Jurkat, Clone E6-1 (cell line): ENCODE results near the gene URM1.
A peak's percentile ranks its signal among the peaks of the same experiment; 100 is the strongest.
"Not testable (repeated sequence)": the region's sequence is repeated elsewhere in the genome, so short reads cannot be mapped to it uniquely, and the experiment has no call there.

ENCODE experiments used
- DNase-seq: peaks from one replicate; pipeline ENCODE4 v3.0.0-alpha.2; 2011; ENCODE audit warnings: low read depth, low spot score
- H3K4me3 ChIP-seq: 2 replicates; pipeline ENCODE4 v1.5.1; 2011; ENCODE audit warnings: mild to moderate bottlenecking, low read length, control low read depth, moderate library complexity

URM1 gene

DNA sequence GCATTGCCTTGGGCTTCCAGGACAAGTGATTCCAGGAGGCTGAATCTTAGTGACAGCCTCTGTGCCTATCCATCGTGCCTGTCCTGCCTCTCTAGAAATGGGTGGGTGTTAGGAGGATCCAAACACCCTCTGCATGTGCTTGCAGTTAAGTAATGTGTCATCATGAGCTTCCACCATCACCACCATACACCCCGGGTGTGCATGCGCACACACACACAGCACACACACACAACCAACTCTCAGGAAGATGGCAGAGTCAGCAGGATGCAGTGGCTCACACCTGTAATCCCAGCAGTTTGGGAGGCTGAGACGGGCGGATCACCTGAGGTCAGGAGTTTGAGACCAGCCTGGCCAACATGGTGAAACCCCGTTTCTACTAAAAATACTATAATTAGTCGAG lies 26.7 kb downstream of the URM1 start:
- no peak for DNase-seq

DNA sequence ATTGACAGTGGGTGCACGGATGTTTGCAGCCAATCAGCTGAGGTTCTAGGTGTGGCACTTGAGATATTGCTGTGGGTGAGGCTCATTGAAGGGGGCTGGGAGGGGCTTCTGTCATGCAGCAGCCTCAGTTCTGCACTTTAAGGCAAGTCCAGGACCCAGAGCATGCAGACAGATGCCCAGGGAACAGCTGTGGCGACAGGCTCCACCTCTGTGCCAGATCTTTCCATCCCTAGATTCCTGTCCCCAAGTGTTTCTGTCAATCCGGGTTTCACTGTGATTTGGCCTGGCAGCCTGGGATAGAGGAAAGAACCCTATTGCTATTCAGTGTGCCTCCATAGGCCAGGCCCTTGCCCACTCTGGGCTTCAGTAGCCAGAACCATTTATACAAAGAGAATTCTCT lies 28.7 kb downstream of the URM1 start:
- DNase-seq: no peak
- no peak overlapping the region for H3K4me3 ChIP-seq

More for the DNA sequence above, 26.7 kb downstream of the URM1 start:
- no peak overlapping the region for H3K4me3 ChIP-seq

GRCh38 chr9:128404560-128404959 lies 33.4 kb downstream of the URM1 start:
- no peak overlapping the region for H3K4me3 ChIP-seq
- DNase-seq: no peak

- DNase-seq: no peak
- H3K4me3 ChIP-seq: no peak overlapping the region
Observed at GRCh38 chr9:128405077-128405779, 34.1 kb downstream of the URM1 start.

DNA sequence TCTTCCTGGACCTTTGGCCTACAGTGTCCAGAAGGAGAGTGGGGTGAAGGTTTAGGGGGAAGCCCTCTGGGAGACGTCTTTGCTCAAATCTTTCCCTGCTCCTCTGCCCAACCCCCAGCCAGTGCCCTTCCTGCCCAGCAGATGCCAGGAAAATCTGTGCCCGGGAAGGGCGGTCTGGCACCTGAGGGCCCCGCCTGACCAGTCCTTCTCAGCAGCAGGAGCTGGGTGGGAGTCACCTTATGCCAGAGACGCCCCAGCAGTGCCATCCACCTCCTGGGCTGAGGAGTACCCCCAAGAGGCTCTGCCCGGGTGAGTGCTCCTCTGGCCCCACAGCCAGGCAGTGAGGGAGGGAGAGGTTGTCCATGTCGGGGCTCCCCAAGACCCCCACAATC lies 34.6 kb downstream of the URM1 start:
- DNase-seq: no peak
- H3K4me3 ChIP-seq: no peak overlapping the region

DNA sequence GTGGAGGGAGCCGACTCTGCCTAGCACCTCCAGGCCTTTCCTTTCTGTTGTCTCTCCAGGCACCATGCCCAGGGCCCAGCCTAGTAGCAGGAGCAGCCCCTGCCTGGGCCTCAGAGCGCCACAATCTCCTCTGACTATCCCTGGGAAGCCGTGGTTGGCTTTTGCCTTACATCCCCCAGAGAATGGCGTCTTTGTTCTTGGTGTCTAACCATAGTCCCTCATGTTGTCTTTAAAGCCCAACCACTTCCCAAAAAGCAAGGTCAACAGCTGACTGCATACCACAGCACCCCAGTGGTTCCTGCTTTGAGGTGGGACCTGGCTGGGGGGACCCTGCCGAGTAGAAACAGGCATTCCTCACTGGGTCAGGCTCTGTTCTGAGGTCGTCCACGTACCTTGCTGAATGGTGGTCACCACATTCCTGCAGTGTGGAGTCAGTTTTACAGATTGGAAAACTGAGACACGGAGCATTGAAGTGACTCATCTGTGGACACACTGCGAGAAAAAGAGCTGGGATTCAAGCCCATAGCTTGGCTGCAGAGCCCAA lies 35.7 kb downstream of the URM1 start:
- no peak for DNase-seq
- no peak overlapping the region for H3K4me3 ChIP-seq

DNA sequence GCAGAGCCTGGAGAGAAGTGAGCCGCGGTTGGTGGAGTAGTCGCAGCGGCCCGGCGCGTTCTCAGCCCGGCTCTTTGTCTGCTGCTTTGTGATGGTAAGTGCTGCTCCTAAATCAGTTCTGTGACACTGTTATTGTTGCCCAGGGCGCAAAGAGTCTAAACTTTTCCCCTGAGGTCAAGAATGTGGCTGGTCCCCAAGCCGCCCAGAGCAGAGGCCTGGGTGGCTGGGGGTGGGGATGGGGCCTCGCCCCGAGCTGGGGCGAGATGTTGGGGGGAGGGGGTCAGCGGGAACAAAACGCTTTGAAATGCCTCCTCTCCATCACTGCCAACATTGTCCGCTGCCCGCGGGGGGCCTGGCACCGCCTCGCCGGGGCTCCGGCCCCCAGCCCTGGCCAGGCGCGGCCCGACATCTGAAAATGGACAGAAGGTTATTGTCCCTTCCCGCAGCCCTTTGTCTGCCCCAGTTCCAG lies 37.8 kb downstream of the URM1 start:
- H3K4me3 ChIP-seq: no peak overlapping the region

GRCh38 chr9:128409450-128409849 lies 38.3 kb downstream of the URM1 start:
- DNase-seq: no peak
- no peak overlapping the region for H3K4me3 ChIP-seq

More for the DNA sequence above, 37.8 kb downstream of the URM1 start:
- DNase-seq: no peak

- DNase-seq: no peak
- H3K4me3 ChIP-seq: no peak overlapping the region
Observed at GRCh38 chr9:128409978-128410377, 38.8 kb downstream of the URM1 start.

DNA sequence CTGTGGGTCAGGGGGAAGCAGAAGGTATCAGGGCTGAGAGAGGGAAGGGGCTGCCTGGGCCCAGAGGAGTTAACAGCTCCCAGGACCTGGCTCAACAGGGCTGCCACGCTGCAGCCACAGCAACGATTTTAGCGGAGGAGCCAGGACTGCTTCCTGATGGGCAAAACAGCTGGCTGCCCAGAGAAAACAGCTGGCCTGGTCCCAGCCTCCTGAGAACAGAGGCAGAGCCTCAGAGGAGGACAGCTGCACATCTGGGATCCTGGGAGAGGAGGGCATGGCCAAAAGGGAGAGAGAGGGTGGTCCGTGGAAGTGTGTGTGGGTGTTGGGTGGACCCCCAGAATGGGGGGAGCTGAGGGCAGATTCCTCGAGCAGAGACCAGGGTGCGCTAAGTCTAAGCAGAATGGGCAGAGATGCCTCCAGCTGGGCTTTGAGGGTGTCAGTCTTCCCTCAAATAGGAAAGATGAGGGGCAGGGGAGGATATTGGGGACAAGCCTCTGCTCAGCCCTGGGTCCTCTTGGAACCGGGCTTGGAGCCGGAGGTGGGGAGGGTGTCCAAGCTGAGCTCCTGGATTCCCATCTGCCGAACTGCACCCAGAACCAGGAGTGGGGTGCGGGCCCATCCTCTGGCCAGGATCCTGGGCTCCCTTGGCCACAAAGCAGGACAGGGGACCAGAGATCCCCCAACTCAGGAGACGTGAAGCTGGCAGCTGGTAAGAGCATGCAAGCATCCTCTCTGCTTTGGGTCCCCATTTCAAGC lies 40.4 kb downstream of the URM1 start:
- H3K4me3 ChIP-seq: no peak overlapping the region
- DNase-seq: no peak

GRCh38 chr9:128412120-128412790 lies 41.1 kb downstream of the URM1 start:
- no peak overlapping the region for H3K4me3 ChIP-seq
- DNase-seq: peak; percentile 46

- not testable (repeated sequence) for DNase-seq, H3K4me3 ChIP-seq
Observed at GRCh38 chr9:128413728-128414127, 42.6 kb downstream of the URM1 start.

DNA sequence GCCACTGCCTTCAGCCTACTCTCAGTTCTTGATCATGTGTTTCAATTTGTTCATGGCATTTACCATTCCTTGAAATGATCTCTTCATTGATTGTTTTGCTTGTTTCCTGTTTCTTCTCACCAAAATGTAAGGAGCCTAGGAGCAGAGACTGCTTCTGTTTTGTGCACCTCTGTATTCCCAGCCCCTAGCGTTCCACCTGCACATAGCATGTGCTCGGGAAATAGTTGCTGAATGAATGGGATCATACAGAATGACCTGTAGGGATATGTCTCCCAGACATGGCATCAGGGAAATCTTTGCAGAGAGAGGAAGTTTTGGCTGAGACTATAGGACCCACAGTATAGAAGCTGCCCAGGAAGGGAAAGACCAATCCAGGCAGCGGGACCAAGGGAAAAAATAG lies 43.3 kb downstream of the URM1 start:
- no peak for DNase-seq
- no peak overlapping the region for H3K4me3 ChIP-seq

- H3K4me3 ChIP-seq: no peak overlapping the region
- no peak for DNase-seq
Observed at GRCh38 chr9:128415281-128415680, 44.1 kb downstream of the URM1 start.

- H3K4me3 ChIP-seq: no peak overlapping the region
- no peak for DNase-seq
Observed at GRCh38 chr9:128416014-128416413, 44.8 kb downstream of the URM1 start.

DNA sequence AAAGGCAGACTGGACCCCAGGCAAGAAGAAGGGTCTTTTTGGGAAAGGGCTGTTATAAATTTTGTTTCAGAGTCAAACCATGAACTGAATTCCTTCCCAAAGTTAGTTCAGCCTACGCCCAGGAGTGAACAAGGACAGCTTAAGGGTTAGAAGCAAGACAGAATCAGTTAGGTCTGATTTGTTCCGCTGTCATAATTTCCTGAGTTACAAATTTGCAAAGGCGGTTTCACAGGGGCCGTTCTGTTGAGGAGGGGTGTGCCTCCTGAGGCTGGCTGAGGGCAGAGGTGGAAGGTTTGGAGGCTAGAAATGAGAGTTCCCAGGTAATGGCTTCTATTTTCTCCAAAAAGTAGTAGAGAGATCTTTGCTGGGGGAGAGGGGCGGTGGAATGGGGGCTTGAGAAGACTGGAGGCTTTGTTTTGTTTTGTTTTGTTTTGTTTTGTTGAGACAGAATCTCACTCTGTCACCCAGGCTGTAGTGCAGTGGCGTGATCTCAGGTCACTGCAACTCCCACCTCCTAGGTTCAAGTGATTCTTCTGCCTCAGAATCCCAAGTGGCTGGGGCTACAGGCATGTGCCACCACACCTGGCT lies 45.4 kb downstream of the URM1 start:
- DNase-seq: no peak
- no peak overlapping the region for H3K4me3 ChIP-seq

DNA sequence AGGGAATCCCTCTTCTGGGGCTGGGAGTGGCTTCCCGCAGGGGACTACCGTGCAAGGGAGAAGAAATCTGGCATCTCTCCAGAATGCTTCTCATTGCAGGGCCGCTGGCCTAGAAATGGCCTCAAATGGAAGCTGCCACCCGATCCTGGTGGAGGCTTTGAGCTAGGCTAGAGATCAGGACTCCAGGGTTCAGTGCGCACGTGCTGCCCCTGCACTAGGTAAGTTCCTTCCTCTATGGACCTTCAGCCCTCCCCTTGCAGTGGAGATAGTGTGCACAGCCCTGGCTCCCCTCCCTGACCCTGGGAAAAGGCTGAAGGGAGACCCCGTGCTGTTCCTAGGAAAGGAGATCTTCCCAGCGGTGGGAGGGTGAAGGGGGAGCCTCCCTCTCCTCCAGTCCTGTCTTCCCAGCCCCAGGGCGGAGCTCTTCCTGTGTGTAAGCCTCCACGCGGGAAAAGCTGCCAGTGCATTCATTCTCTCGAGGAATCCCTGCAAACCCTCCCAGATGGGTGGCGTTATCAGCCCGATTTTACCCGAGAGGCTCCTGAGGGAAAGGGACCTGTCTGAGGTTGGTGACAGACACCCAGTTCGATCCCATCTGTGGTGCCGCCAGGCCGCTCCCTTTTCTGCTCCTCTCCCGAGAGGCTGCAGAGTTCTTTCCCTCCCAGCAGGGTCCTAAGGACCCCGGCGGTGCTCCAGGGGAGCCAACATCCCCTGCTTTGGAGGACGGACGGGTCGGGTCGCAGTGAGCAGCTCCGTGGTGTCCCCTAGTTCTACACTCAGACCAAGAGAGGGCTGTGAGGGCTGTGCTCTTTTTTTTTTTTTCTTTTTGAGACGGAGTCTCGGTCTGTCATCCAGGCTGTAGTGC lies 48.1 kb downstream of the URM1 start:
- peak overlapping the region; percentile 62; the same call in 1 of the 2 replicates for H3K4me3 ChIP-seq
- DNase-seq: no peak

DNA sequence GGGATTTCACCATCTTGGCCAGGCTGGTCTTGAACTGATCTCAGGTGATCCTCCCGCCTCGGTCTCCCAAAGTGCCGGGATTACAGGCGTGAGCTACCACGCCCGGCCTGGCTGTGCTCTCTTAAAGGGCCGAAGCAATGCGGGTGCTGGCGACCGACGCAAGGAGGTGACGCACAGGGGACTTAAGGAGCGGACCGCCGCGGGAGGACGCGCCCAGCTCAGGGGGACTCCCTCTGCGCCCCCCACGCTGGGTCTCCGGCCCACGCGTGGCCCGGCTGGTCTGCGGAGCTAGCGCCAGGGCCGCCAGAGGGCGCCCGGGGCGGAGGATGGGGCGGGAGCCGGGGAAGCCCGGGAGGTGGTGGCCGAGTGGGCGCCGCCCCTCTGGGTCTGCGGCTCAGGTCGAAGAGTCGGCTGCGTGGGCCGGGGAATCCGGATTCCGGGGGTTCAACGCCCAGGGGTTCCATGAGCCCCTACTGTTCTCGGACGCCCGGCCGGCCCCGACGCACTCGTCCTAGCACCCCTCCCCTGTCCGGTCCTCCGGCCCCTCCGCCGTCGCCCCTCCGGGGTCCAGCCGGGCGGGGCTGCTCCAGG lies 49.0 kb downstream of the URM1 start:
- H3K4me3 ChIP-seq: peak overlapping the region; percentile 62
- DNase-seq: no peak
